ENCODE data around the gene YIPF5.

Gene YIPF5

DNA sequence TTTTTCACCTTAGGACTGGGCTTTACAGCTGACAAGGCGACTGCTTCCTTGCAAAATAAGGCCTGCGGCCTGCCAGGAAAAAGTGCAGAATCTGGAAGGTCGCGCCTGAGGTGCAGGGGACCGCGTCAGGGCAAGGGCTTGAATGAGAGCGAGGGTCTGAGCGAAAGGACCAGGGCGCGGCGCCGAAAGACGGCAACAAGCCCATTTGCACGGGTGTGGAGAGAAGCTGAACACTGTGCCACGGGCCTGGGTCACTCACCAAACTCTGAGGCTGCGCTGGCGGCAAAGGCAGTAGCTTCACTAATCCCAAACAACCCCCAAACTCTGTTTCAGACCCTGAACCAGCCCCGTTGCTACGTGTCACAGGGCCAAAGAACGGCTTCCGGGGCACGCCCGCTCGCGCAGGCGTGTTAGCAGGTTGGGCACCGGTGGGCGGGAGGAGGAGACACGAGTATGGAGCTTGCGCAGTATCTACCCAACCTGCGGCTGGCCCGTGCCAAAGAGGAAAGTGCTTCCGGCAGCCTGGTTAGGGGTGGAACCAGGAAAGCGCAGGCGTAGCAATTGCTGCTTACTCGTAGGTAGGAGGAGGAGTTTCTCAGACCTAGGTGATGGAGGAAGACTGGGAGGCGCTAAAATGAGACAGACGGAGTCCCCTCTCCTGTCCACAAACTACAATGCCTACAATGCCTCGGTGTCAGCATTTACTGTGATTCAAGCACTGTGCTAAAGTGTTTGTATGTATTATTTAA, at the start of gene YIPF5, which contains the start of gene KCTD16:
YIPF5 (minus strand) TSS at position 384 of the 749 bp plus-strand sequence. CDS start 704 bp downstream, outside the sequence.
KCTD16 (plus strand) TSS at position 598 of the 749 bp plus-strand sequence.
- peak; percentile 95 for DNase-seq

DNA sequence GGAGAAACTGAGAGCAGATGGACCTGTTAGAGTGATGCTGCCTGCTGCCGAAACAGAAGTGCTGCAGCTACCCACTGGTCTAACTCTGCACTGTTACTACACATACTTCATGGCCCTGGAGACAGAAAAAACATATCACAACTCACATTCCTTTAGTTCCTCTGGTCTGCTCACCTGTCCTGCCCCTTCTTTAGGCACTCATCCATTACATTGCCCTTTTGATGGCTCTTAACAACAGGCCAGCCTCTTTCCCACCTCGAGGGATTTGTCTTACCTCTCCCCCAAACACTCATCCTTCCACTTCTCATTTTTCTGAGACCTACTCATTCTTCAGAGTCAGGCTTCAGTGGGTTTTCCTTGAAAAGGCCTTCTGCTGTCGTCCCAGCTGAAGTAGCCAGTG, 49.4 kb upstream of the YIPF5 start:
- DNase-seq (no peak), ATAC-seq (no peak)

More for the DNA sequence above, at the start of gene YIPF5, which contains the start of gene KCTD16:
- ATAC-seq, result peak; percentile 100

DNA sequence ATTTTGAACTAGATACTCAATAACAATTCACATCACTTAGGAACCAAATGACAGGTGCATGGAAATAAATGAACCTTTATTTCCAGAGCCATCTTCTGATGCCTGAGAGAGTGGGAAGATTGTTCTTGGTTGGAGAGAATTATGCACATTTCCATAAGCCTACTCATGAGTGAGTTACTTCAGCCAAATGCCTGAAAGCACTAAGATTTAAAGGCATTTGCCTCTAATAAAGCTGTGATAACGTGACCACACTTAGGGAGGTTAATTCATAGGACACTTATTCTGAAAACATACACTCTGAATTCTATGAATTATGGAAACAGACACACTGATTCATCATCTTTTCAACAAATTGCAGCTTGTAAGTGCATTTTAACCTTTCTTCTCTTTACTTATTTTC, 40.2 kb upstream of the YIPF5 start:
- no peak for DNase-seq
- no peak for ATAC-seq

DNA sequence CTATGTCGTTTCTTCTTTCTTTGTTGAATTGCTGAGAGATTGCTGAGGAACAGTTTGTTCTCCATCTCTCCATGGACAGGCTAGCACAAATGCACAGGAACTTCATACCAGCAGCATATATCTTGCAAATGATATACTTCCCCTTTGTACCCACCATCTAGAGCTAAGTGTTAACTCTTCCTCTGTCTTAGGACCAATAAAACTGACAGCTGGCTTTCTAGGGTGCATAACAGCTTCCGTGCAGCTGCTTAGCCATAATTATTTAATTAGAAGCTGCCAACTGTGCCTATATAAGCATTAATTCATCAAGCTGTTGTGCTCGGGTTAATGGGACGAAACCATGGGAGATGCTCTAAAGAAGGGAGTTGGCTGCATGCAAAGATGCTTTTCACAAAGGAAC, 38.9 kb upstream of the YIPF5 start:
- DNase-seq, result no peak
- ATAC-seq, result no peak

DNA sequence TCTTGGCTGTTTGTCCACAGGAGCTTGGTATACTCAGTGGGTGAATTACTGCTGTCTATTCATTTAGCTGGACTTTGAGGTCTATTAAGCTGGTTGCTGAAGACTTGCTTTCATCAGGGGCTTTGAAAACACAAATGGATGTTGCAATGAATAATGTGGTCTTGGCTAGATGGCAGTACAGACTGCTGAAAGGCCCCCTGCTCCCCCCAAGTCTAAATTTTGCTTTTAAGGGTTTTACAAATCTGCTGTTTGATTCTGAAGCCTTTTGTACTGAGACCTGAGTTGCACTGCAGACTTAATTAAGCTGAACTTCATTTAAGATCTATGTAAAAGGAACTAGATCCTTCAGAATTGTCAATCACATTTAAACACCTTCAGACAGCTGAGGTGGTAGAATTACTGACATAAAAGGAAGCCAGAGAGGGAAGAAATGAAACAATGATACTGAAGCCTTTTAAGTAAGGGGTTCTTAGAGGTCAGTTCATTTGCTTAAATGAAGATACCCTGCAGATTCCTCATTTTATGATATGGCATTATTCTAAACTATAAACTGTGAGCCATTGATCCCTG, 37.5 kb upstream of the YIPF5 start:
- ATAC-seq, result no peak
- DNase-seq, result no peak

DNA sequence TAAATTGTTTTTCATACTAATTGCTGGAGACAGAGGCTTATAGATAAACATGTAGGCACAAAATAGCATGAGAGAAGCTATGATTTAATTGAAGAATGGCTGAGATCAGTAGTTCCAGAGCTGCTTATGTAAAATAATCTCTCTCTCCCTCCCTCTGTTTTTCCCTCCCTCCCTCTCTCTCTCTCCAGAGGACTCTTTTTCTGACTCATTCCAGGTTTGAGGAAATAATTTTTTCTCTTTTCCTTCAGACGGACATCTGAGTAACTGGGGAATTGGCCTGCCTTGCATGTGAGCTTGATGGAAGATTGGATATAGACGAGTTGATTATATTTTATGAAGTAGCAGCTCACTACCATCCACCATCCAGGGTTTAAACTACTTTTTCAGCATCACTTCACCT, 35.7 kb upstream of the YIPF5 start:
- ATAC-seq (no peak), DNase-seq (no peak)

DNA sequence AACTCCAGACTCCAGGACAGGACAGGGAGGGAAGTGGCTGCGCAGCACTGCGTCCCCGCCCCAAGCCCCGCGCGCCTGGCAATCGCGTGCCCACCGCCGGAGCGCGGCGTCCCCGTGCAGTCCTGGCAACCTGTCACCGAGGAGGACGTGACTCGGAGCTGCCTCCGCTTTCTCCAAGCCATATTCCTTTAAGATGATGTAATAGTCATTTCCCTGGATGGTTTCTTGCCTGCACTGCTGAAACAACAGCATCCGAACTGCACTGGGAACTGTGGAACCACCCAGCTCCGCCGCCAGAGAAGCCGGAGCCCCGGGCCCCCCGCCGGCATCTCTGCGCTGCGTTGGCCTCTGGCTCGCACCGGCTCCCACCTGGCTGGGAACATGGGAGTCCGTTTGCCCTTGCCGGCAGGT, 34.7 kb upstream of the YIPF5 start:
- ATAC-seq, result no peak
- DNase-seq, result no peak

DNA sequence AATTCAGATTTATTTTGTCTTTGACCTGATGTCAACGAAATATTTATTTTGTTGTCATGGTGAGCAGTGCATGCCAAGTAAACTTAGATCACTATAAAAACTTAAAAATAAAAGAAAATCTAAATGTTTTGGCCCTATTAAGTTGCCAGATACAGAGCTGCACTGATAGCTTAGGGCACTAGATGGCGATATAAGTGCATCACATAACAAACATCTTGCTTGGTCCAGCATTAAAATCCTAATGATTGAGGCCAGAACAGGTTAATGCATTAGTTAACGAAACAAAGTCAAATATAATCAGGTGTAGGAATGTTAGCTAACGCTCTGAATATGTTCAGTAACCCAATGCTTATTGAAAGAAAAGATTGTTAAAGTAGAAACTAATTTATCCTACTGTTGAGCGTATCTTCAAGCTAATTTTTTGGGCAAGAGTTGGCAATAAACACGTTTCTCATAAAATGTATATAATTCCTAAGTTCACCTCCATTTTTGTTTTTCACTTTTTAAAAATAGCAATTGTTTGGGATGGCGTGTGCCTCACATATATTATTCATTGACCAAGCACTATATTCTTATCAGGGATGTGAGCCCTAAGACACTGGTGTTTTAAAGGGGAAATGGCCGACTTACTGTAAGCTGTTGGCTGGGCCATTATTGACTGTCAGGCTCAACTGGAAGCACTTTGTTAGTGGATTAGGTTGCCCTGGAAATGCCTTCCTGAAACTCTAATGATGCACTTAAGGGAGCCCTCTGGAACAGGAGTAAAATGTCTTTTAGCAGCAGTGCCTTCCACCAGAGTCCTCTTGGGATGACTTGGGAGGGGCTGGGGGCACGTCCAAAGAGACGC, 33.5 kb upstream of the YIPF5 start:
- no peak for ATAC-seq
- peak; percentile 25 for DNase-seq

DNA sequence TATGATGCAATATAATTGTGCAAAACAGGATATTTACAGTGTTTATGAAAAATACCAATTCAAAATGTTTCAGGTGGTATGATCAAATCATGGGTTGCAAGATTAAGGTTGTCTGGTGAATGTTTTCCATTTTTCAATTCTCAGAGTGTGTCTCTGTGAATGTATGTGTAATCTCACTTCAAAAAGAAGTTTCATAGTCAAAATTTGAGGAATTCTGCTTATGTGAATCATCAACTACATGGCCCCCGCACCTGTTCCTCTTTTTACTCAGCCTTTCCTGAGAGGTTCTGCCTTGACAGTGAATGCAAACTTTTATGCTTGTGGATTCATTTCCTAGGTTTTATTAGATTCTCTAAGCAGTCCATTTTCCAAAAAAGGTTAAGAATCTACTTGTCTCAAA, 32.3 kb upstream of the YIPF5 start:
- ATAC-seq (no peak), DNase-seq (no peak)

DNA sequence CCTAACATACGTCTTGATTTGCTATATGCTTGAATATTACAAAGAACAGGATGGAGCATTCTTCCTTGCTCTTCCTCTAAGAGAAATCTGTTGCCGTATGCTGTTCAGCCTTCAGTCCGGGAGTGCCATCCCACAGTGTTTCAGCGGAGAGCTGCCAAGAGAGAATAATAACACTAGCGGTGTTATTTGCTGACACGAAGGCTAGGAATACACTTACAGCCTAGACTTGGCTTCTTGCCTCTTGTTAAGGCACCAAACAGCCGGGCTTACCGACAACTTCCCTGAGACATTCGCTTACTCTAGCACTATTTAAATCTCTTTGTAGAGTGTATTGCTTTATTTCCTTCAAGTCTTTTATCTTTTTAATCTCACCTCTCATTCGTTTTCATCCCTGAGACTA, 31.6 kb upstream of the YIPF5 start:
- ATAC-seq, result no peak
- no peak for DNase-seq

DNA sequence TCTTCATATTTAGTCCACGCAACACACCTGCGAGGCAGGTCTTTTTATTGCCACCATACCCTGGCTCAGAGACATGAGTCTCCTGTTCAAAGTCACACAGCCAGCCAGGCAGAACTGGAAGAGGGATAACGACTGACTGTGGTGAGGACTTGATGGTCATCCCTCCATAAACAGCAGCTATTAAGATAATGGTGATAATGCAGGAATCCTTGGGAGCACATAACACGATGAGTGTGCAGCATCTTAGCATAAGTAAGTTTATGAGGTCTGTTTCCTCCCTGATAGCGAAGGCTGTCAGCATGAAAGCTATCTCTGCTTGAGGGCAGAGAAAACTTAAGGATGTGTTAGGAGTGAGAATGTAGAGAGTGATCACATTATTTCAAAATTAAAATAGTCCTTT, 31.1 kb upstream of the YIPF5 start:
- DNase-seq (no peak), ATAC-seq (no peak)

DNA sequence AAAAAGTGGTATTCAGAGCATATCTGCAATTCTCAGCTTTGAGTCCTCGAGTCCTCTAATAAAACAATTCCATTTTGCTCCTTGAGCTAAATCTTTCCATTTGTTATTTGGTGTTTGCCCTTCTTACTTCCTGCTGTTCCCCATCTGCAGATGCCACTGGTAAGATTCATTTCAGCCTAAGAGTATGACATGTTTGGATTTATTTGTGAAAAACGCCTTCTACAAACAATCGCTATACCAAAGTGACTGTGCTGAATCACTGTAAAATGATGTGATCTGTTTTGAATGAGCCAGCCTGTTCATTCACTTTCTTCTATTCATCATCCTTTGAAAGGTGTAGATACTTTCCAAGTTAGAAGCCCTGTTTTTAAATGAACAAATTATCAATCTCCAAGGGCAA, 27.9 kb upstream of the YIPF5 start:
- DNase-seq (no peak), ATAC-seq (no peak)

DNA sequence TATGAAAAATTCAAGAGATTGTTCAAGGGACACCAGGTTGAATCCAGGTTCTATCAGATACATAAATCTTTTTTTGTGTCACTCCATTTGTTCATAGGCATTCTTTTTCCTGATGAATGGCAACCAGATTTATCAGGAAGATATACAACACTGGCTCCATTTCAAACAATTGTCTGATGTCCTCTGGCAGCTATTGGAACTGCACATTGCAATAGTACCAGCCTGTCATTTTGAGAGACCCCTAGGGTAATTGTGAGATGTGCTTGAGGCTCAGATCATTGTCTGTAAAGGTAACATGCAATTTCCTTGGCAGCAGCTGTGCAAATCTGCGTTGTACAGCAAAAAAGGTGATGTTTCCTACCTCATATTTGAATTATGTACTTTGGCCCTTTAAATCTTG, 26.2 kb upstream of the YIPF5 start:
- no peak for ATAC-seq
- no peak for DNase-seq

DNA sequence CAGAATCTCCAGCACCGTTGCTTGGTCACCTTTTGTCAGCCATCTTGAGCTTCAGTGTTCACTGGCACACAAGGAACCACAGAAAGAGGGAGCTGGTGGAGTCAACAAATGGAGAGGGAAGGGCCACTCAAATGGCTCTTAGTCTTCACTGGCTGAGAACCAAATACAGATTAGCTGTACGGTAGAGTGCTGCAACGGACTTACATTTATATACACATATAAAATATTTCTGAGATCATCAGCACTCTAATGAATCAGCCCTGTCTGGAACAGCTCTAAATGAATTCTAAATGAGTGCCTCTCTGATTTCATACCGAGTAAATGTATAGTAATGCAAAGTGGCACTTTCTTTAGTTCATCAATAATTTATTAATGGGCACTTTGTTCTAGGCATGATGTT, 25.0 kb upstream of the YIPF5 start:
- ATAC-seq (no peak), DNase-seq (no peak)

DNA sequence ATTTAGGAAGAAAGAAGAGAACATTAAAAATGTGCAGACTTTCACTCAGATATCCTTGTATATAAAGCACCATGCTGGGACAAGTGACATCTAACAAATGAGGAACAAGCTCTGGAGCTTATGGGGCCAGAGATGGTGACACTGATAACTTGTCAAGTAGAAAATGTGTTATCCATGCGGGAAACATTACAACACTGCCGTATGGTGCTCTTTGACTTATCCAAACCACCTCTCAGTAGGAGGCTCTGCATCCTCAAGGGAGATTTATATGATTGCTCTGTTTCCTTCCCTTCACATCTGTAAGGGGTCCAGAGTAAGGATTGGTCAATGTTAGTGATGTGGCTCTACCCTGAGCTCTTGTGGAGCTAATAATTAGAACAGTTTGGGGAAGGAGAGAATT, 23.7 kb upstream of the YIPF5 start:
- ATAC-seq (no peak), DNase-seq (no peak)

DNA sequence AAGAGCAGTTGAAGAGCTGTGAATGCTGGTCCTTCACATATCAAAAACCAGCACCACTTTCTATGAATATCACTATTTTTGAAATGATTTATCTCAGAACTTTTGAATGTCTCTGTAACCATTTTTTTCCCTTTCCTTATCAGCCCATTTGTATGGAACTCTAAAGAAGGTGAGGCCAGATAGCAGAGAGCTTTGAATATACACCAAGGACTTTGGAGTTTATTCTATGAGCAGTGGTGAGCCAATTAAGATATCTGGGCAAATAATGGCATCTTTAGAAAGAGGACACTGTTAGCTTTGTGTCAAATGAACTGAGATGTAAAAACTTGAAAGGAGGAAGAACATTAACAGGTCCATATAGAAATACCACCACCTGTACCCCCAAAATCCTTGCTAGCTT, 22.2 kb upstream of the YIPF5 start:
- DNase-seq, result no peak
- ATAC-seq, result no peak

DNA sequence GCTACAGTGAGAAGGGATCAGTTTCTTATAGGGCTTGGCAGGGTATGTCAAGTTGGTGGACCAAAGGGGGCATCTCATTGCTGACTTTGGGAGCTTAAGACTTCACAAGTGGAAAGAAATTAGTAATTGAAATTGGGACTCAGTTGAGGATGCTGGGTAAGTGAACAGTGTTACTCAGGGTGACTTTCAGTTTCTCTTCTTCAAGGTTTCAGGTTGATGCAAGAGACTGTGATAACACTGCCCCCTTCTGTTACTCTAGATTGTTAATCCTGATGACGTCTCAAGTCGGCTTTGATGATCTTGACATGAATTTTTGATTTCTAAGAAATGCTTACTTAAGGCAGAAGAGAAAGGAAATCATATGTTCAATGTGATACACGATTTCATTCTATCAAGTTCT, 21.5 kb upstream of the YIPF5 start:
- ATAC-seq (peak; percentile 80), DNase-seq (no peak)

DNA sequence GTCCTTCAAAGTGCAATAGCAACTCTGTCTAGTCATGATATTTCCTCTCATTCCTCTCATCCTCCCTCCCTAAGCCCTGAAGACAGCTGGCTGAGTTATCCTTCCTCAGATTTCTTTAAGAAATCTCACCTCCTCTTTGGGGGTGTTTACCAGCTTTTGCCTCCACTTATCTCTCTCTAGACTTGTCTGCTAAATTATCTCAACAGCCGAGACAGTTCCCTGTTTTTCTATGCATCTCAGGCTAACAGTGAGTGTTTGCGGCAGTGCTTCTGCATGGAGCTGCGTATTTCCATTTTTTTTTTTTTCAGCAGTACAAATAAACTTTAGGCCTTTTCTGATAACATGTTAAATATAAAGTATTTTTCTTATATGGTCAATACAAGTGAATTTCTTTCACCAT, 21.1 kb upstream of the YIPF5 start:
- ATAC-seq (no peak), DNase-seq (no peak)

DNA sequence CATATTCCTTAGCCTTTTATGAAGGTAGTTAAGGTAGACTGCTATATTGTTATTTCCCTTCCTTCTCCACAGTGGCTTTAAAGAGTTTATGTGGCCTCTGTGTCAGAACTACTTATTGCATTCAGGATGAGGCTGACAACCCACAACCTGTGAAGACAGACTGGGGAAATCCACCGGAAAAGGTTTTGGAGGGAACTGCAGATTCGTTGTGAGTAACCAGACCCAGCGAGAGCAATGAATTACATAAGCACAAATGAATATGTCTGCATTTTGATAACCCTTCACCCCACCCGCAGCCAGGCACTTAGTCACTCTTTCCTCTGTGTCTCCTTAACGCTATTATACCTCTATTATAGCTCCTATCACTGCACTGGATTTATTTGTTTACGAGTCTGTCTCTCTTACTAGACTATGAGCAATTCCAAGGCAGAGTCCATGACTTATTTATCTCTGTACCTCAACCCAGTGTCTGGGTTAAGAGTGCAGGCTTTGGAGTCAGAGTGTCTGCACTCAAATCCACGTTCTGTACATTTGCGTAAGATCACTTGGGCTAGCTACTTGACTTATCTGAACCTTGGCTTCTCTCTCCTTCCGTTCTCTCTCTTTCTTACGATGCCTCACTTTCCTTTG, 19.5 kb upstream of the YIPF5 start:
- DNase-seq (peak; percentile 61), ATAC-seq (peak; percentile 86)

DNA sequence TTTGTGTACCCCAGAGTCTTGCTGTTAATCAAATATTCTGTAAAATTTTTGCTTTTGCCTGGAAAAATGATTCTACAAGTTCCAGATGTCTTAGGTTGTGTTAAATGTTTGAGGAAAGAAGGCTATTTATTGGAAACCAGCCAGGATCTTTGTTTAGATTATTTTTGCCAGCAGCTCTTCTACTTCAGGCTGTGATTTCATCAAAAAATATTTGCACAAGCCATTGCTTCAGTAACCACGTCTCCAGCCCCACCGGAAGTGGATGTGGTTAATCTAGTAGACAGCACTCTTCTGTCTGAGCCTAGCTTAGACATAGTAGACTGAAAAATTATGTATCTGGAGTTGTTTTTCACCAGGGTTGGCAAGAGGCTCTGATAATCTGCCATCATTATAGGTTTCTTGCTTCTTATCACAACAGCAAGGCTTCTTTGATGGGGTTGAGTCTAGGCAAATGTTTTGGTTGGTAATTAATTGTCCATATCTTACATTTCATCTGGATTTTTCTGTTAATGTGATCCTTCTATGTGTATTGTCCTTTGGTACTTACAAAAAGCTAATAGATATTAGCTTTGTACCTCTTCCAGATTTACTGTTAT, 17.3 kb upstream of the YIPF5 start:
- DNase-seq, result peak; percentile 65

DNA sequence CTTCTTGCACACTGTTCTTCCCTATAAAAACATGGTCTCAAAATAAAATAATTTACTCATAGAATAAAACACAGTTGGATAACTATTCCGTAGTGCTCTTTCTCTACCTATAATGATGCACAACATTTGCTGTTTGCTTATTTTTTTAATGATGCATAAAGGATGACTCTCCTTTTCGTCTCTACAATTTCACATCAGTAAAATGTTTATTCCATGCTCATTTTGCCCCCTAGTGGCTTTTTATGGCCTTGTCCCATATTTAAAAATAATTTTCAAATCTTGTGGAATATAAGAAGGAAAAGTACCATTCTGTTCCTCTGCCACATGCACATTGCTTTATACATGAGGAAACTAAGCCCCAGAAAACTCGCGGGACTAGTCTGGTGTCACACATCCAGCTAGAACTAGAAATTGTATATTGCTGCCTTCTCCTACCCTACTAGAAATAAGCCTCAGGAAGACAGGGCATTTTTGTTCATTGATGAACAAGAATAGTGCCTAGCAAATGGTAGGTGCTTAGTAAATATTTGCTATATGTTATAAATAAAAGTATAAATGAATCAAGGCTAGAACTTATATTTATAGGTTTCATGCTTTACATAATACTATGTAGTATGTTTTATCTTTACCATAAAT, 12.9 kb upstream of the YIPF5 start:
- no peak for DNase-seq
- ATAC-seq, result no peak

More for the DNA sequence above, 17.3 kb upstream of the YIPF5 start:
- peak; percentile 57 for ATAC-seq

DNA sequence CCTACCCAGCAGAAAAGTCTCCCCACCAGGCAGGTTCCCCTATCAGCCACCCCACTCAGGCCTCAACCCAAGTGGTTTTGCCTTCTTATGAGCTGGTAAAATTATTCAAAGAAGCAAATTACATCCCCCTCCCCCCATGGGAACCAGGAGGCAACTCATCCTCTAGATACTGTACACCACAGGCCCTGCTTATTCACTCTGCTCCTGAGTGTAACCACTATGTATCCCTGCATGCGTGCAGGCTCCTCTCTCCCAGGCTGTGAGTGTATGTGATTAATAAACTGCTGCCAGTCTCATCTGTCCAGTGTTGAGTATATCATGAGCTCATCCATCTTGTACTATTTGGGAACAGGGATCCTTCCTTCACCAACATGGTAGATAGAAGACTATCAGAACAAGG, 8.8 kb upstream of the YIPF5 start:
- ATAC-seq (no peak), DNase-seq (no peak)
